ENCODE measurements around the gene PARM1.

Gene PARM1

DNA sequence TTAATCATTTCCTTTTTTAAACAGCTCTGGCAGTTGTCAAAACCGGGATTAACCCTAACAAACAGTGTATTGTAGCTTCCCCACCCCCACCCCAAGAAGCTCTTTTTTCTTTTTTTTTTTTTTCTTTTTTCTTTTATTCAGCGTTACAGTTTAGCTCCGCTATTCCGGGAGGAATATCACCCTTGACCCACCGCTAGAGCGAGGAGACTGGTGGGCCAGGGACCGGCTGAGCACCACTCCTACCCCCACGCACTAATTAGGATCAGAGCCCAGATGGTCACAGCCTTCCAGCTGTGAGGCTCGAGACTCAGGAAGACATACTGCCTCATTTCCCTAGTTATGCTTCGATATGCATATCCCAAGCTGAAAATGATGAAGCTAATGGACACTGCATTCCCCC, 2.0 kb downstream of the PARM1 start:
- no peak for DNase-seq
- intact Hi-C loops (cut with DNase I): loop anchor here (5.0 kb wide), 5 partner anchors 58 to 557 kb away; no protein-coding TSS in a partner anchor

DNA sequence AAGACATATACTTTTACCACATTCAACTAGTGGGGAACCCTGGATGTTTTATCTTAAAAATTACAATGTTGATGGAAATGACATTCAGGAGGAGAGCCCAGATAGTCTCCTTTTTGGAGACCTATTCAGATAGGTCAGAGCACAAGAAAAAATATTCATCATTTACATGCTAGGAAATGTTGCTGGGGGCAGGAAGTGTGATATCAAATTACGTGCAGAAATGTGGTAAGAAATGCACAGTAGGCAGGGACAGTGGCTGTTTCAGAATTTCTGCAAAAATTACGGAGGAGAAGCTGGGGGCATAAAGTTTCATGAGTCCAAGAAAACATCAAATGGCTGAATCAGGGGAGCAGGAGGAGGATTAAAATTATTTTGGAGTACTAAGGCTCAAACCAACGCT, 8.2 kb downstream of the PARM1 start:
- intact Hi-C loops (cut with DNase I): no loop called here
- DNase-seq: no peak

DNA sequence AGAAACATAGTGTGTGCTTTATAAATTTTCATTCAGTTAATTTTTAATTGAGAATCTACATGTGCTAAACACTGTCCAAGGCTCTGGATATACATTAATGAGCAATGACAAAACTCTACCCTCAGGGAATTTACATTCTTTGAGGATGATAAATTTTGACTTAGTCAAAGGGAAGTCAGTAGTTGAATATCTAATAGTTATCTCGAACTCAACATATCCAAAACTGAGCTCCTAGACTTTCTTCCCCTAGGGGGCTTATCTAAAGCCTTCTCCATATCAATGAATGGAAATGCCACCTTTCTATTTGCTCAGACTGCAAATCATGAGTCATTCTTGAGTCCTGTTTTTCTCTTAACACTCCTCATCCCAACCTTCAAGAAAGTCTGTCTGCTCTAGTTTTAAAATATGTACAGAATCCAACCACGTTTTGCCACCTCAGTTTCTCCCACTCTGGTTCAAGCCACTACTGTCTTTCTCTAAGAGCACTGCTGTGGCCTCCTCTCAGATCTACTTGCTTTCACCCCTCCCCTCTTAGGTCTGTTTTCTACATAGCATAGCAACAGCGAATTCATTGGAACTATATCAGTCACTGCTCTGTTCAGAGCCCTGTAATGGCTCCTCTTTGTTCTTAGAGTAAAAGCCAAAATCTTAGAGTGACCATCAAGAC, 9.5 kb downstream of the PARM1 start:
- no peak for DNase-seq
- intact Hi-C loops (cut with DNase I): no loop called here

DNA sequence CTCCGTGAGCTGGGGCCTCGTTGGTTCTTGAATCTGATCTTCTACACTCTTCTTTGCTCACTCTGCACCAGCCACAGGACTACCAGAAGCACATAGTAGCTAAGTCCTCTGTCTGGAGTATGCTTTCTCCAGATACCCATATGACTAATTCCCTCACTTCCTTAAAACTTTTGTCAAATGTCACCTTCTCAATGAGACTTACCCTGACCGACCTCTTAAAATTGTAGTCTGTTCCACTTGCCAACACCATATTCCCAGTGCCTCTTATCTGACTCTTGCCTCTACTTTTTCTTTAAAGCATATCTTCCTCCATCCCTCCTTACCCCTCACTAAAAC, 10.0 kb downstream of the PARM1 start:
- intact Hi-C loops (cut with DNase I): no loop called here
- DNase-seq: no peak

DNA sequence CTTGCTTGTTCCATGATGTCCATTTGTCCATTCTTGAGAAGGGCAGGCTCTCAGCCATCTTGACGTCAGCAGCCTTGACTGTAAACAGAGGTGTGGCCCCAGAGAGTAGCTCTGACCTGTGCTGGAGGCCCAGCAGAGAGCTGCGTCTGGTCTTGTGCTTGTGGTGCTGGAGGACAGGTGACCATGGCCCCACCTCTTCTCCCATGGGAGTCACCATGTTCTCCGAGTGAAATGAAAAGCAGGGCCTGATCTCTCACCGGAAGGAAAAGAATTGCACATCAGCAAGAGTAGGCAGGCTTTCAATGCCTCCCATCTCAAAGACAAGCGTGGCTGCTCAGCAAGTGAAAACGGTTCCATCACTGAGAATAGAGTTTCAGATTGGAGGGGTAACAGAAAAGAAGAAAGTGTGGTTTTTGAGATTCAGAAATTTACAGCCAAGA, 11.5 kb downstream of the PARM1 start:
- intact Hi-C loops (cut with DNase I): no loop called here
- no peak for DNase-seq

DNA sequence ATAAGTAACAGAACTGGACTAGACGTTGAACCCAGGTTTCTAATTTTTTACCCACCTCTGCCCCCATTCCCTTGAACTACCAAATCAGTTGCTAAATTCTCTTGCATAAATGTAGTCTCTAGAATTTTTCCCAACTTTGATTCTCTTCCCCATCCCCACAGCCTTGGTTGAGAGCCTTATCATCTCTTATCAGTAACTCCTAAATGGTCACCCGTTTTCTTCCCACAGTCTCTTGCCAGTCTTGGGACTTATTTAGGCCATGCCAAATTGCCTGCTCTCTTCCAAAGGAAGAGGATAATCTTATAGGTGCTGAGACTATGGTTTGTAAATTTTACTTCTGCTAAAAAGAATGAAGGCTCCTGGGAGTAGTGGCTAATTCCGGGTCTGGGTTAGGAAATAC, 13.3 kb downstream of the PARM1 start:
- intact Hi-C loops (cut with DNase I): no loop called here
- no peak for DNase-seq

DNA sequence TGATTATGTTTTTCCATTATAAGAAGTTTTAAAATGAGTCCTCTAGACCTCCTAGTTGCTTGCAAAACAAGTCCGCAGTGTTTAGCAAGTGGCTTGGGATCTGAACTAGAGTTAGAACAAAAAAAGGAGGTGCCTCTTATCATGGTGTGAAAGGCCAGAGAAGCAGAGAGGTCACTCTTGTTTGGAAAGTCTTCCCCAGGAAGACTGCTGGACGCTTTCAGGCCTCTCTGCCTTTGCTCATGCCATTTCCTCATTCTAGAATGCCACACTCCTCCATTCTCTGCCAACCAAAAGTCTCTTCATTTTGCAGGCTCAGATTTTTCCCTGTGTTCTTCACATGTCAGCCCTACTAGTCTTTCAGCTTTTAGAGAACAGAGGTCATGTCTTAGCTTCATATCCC, 14.9 kb downstream of the PARM1 start:
- intact Hi-C loops (cut with DNase I): no loop called here
- no peak for DNase-seq

DNA sequence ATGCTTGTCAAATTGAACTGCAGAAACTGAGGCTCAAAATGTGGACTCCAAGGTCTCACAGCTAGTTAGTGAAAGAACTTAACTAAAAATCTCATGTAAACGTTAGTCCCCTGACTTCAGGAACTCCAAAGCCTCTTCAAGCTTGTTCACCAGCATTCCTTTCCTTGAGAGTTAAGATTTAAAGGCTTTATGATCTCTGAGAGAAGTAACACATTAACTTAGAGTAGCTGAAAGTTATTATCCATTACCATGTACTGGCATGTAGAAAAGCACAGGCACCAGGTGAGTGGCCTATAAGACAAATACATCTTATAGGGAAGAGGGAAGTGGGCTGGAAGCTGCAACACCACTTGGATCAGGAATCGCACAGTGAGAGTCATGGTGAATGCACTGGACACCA, 15.3 kb downstream of the PARM1 start:
- DNase-seq: no peak
- intact Hi-C loops (cut with DNase I): no loop called here

DNA sequence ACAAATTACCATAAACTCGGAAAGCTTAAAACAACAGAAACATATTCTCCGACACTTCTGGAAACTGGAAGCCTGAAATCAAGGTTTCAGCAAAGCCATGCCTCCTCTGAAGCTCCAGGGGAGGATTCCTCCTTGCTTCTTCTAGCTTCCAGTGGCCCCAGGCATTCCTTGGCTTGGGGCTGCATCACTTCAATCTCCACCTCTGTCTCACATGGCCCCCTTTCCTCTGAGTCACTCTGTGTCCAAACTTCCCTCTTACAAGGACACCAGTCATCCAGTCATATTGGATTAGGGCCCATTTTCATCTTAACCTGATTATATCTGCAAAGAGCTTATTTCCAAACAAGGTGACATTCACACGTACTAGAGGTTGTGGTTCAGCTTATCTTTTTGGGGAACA, 17.3 kb downstream of the PARM1 start:
- no peak for DNase-seq
- intact Hi-C loops (cut with DNase I): no loop called here

DNA sequence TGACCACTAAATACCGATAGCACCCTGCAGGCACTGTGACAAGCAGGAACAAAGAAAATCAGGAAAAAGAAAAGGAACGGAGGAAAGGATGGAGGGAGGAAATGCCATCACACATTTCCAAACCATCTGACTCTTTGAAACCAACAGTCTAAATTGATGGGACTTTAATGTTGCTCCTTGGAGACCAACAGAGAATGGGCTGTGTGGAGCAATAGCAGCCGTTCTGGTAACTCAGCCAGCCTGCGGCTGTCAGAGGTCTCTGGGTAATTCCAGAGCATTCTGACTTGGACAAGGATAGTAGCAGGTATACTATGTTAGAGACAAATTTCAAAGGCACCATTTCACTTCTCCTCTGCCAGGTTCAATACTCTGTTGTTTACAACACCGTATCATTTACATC, 18.0 kb downstream of the PARM1 start:
- no peak for DNase-seq
- intact Hi-C loops (cut with DNase I): no loop called here

DNA sequence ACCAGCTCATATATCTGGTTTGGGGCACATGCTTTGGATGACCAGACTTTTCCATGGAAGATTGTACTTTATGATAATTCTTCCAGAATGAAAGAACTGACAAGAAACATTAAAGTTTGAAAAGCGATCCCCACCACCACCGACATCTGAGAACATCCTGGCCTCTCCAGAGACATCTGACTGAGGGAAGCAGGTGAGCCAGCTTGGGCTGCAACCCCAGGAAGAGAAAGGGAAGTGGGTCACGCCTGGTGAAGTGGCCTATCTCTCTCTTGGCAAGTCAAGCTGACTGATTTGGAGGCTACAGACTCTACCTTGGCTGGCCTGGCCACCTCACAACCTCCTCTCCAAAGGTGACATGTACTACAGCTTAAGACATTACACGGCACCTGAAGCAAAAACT, 20.7 kb downstream of the PARM1 start:
- DNase-seq: no peak
- intact Hi-C loops (cut with DNase I): no loop called here

DNA sequence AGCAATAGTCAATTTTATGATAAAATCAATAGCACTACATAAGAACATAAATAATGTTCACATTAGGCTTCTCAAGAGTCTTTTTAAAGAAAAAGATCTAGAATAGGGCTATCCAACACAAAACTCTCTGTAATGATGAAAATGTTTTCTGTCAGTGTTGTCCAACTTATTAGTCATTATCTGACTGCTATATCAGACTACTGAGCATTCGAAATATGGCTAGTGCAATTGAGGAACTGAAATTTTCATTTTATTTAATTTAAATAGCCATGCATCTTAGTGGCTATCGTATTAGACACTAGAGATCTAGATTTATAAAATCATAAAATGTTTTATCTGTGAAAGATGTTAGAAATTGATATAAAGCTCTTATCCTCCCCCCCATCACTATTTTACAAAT, 26.0 kb downstream of the PARM1 start:
- no peak for DNase-seq
- intact Hi-C loops (cut with DNase I): no loop called here

DNA sequence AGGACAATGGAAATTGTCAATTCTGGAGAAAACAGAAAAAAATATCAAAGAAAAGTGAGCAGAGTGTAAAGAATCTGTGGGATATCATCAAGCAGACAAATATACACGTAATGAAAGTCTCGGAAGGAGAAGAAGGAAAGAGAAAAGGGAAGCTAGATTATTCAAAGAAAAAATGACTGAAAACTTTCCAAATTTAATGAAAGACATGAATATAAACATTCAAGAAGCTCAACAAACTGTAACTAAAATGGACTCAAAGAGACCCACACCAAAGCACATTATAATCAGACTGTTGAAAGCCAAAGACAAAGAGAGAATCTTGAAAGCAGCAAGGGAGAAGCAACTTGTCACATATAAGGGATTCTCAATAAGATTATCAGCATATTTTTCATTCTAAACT, 28.3 kb downstream of the PARM1 start:
- intact Hi-C loops (cut with DNase I): no loop called here
- no peak for DNase-seq

DNA sequence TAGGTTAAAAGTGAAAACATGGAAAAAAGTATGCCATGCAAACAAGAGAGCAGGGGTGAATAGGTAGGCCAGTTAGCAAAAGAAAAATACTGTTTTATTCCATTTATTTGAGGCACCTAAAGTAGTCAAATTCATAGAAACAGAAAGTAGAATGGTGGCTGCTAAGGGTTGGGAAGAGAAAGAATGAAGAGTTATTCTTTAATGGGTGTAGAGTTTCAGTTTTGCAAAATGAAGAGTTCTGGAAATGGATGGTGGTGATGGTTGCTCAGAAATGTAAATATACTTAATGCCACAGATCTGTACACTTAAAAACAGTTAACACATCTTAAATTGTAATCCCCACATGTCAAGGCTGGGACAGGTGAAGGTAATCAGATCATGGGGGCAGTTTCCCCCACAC, 29.7 kb downstream of the PARM1 start:
- intact Hi-C loops (cut with DNase I): no loop called here
- DNase-seq: no peak

DNA sequence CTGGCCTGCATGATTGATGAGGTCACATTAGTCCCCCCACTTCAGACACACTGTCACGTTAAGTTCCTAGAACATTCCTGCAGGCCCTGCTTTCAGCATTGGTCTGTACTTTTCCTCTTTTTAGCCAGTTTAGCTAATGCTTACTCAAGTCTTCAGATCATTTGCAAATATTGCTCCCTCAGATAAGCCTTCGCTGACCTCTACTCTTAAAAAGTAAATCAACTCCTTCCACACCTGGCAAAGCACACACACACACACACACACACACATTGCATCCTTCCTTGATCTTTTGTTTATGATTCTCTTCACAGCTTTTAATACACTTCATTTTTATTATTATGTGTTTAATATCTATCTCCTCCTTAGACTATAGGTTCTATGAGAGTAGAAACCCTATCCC, 31.4 kb downstream of the PARM1 start:
- intact Hi-C loops (cut with DNase I): no loop called here

DNA sequence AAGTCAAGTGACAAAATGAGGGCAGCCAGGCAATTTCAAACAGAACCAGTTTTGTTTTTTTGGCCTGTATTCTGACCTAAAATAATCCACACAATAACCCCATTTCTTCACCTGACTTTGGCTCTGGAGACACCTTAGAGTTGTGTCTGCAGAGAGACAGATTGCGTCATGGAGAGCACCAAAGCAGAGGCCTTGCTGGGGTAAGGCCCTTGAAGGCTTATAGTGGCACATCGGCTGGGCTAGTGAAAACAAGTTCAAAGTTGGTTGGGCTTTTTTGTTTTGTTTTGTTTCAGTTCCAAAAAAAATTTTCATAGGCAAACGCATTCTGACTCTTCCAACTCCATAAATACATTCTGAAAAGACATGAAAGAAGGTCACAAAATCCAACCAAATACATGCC, 34.4 kb downstream of the PARM1 start:
- no peak for DNase-seq
- intact Hi-C loops (cut with DNase I): no loop called here

More for the DNA sequence above, 31.4 kb downstream of the PARM1 start:
- DNase-seq: no peak

DNA sequence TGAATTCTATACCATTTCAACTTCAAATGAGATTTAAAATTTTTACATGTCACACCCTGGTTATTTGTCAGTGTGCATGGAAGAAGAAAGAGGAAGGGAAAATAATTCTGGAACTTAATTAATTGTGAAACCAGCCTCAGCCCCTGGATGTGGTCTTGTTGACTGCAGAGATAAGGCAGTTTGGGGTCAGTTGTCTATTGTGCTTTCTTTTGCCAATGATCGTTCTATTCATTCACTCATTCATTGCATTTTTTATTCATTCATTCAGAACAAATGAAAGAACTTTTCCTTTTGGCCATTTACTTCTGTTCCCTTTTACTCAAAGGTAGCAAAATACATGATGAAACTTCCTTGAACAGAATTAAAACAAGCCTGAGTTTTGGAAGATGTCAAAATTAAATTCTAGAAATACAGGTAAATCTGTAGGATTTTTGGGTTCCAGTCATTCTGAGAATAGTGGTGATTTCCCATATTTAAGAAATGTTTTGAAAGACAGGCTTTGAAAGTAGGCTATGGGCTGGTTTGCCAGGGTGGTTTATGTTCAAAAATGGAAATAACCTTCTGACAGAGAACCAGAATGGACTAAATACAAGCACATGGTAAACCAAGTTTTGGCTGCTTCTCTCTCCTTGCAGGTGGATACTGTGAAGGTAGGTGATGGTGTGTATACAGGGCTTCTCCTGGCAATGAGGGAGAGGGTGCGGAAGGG, 35.7 kb downstream of the PARM1 start:
- DNase-seq: no peak
- intact Hi-C loops (cut with DNase I): no loop called here

DNA sequence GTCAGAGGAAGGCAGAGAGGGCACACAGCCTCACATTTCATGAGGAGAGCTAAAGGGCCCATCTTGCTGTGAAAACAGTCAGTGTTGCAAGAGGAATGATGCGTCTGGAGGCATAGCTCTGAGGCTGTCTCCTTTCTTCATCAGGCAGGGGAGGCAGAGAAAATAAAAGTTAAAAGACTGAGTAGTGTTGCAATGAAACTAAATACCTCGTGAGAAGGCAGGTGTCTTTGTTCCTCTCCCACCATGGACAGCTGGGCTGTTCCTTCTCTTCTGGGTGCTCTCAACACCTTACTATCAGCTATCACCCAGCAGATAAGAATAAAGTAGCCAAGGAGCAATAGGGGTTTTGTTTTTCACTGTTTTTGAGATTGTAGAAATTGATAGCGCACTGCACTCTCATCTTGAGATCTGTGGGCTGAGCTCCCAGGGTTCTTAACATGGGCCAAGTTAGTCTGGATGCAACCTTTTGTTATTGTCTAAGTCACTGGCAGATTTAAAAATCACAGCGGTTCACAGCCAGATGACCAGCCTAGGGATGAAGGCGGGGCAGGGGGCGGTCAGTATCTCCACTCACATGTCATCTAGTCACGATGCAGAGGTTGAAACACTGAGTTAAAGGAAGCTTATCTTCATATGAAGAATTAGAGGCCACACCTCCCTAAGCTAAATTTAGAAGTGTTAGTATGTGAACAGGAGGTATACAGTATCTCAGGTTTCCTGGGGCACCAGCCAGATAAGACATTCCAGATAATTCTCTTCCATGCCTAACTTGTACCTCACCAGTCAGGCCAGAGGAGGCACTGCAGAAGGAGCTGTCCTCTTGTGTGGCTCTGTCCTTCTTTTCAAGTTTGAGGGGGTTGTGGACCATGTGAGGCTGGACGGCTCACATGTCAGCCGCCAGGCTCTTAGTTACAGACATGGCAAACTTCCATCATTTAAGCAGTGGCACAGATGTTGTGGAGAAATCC, 36.9 kb downstream of the PARM1 start:
- DNase-seq: peak in 1 of 10 donors; percentile 80
- intact Hi-C loops (cut with DNase I): no loop called here

DNA sequence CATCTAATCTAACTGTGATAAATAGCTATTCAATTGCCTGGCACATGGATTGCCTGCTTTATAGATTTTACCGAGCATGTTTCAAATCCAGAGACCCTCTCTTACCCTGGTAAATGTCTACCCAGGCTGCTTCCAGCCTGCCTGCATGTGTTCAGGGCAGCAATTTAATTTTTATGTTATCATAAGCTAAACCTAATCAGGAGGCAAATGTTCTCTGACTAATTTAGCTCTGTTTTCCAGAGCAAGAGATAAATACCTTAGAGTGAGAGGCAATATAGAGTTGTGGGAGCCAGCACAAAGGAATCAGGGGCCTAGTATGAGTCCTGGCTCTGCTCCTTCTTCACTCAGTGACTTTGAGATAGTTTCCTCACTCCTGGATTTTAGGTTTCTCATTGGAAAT, 37.7 kb downstream of the PARM1 start:
- intact Hi-C loops (cut with DNase I): no loop called here
- no peak for DNase-seq

DNA sequence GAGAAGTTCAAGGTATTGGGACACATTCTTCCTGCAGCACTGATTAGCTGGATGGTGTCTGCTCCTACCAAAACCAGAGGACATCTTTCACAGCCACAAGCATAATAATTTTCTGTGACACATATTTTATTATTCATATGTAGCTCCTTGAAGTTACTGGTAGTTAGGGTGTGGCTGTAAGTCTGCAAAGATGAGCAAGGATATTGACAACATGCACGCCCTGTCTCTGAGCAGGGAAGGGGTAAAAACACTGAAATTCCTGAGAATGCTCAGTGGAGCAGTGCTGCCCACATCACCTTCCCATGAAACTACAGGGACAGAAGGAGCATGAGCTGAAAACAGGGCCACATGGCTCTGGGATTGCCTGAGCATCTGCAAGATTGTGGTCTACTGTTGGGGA, 38.9 kb downstream of the PARM1 start:
- DNase-seq: no peak
- intact Hi-C loops (cut with DNase I): no loop called here

DNA sequence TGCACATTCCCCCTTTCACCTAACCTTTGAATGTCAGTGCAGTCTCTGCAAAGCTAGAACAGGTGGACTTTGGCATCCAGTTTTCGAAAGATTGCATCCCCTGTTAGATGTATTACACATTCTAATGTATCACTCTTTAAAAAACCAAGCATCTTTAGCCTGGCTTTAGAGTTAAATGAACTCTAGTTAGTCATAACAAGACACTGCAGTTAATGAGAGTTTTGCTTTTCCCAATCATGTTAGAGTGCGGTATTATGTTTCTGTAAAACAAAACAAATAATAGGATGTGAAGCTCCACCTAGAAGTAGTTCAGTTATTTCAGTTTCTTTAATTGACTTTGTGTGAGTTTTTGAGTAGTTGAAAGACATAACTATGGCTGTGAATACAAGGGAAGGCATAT, 42.2 kb downstream of the PARM1 start:
- DNase-seq: no peak
- intact Hi-C loops (cut with DNase I): no loop called here
